Type B pancreatic cell (in vitro differentiated cells): ENCODE measurements around the gene C7orf57. TPM values are rescaled to one million over a fixed set of nuclear protein-coding genes. Genes with fewer than 3 reads are reported as not detected.

ENCODE experiments used
- DNase-seq: peaks from one replicate; pipeline ENCODE4 v3.0.0; 2021; ENCODE audit warnings: mixed read lengths; ENCODE audit not compliant: unreplicated experiment; ENCODE audit errors: extremely low spot score
- H3K27ac Mint-ChIP-seq: 2 replicates; pipeline ENCODE4 v1.8.0; 2021; ENCODE audit warnings: mild to moderate bottlenecking, mixed read lengths
- H3K27me3 Mint-ChIP-seq: 2 replicates; pipeline ENCODE4 v1.8.0; 2021; ENCODE audit warnings: mixed read lengths
- H3K36me3 Mint-ChIP-seq: 2 replicates; pipeline ENCODE4 v1.8.0; 2021; ENCODE audit warnings: mixed read lengths
- H3K4me1 Mint-ChIP-seq: one replicate; pipeline ENCODE4 v1.8.0; 2021; ENCODE audit warnings: mixed read lengths; ENCODE audit not compliant: unreplicated experiment
- H3K4me3 Mint-ChIP-seq: 2 replicates; pipeline ENCODE4 v1.8.0; 2021; ENCODE audit warnings: mild to moderate bottlenecking, mixed read lengths
- H3K9me3 Mint-ChIP-seq: 2 replicates; pipeline ENCODE4 v1.8.0; 2021; ENCODE audit warnings: mixed read lengths
- total RNA-seq: library from RNA; stranded (reverse); gene quantifications from 2 replicates; pipeline ENCODE4 v1.2.1, GENCODE V29; 2021; ENCODE audit warnings: low replicate concordance
- TF ChIP-seq, protein P1 (sequence below): fragments of 200-600 bp; sonication (generic); conservative IDR thresholded peaks from 2 replicates; pipeline ENCODE4 v1.5.0; 2021; ENCODE audit warnings: antibody characterized with exemption, mild to moderate bottlenecking

C7orf57 gene
- total RNA-seq, 1 donor from 2014 or later = 1.5 TPM

DNA sequence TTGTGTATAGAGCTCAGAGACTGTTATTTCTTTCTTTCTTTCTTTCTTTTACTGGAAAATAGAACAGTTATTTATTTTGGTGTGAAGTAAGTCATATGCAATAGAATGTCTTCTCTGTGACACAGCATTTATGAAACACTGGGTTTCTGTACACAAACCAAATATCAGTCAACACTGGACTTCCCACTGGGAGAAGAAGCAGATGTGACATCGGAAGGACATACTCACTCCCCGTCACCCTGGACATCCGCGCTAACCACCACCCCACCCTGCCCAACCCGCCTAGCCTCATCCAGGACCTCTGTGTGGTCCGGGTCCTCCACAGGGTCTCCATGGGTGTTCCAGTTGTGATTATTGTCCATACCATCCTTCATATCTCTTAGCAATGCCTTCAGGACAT lies 28.5 kb upstream of the C7orf57 start:
- Mint-ChIP-seq H3K4me1 (no peaks in the 10 kb centered on the region), H3K4me3 (no peak overlapping the region), H3K9me3 (peaks cover 7% of the 10 kb centered on the region), H3K27ac (no peak overlapping the region), H3K27me3 (no peaks in the 10 kb centered on the region), H3K36me3 (no peaks in the 10 kb centered on the region)
- DNase-seq = no peak
- TF ChIP-seq, protein P1, sequence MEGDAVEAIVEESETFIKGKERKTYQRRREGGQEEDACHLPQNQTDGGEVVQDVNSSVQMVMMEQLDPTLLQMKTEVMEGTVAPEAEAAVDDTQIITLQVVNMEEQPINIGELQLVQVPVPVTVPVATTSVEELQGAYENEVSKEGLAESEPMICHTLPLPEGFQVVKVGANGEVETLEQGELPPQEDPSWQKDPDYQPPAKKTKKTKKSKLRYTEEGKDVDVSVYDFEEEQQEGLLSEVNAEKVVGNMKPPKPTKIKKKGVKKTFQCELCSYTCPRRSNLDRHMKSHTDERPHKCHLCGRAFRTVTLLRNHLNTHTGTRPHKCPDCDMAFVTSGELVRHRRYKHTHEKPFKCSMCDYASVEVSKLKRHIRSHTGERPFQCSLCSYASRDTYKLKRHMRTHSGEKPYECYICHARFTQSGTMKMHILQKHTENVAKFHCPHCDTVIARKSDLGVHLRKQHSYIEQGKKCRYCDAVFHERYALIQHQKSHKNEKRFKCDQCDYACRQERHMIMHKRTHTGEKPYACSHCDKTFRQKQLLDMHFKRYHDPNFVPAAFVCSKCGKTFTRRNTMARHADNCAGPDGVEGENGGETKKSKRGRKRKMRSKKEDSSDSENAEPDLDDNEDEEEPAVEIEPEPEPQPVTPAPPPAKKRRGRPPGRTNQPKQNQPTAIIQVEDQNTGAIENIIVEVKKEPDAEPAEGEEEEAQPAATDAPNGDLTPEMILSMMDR = no peak

DNA sequence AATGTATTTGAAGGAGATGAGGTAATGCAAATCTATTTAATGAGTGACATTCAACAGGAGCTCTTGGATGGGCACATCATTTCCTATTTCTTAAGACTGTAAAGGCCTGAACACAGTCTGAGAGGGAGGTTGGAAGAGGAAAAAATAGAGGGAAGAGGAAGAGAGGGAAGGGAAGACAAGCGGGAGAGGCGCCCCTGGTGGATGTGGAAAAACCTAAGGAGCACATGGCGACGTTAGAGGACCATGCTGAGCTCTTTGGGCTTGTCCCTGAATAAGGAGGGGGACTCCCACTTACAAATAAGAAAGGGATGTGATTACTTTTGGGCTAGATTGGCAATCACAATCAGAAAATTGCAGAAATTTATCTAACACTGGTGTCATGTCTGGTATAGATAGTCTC lies 26.1 kb upstream of the C7orf57 start:
- Mint-ChIP-seq H3K27ac (no peak overlapping the region), H3K27me3 (no peaks in the 10 kb centered on the region)

DNA sequence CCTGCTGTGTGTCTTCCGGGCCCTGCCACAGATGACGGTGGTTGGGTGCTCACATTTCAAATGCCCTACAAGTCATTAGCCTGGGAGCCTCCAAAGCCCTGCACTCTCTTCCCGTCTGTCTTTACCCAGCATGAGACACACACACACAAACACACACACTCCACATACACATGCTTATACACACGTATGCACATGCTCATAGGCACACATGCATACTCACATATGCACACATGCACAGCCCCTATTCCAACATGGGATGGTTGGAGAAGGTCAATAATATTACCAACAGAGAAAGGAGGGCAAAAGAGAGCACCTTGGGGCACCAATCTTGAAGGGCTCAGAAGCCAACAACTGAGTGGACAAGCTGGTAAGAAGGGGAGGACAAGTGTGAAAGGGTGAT lies 25.4 kb upstream of the C7orf57 start:
- H3K27ac Mint-ChIP-seq = no peak overlapping the region
- H3K36me3 Mint-ChIP-seq = no peaks in the 10 kb centered on the region
- DNase-seq = no peak
- no peaks in the 10 kb centered on the region for H3K9me3 Mint-ChIP-seq
- TF ChIP-seq, protein P1 = no peak
- H3K4me3 Mint-ChIP-seq = no peak overlapping the region
- no peaks in the 10 kb centered on the region for H3K4me1 Mint-ChIP-seq
- H3K27me3 Mint-ChIP-seq = no peaks in the 10 kb centered on the region

More for the DNA sequence above, 26.1 kb upstream of the C7orf57 start:
- no peak for DNase-seq
- TF ChIP-seq, protein P1 = no peak
- Mint-ChIP-seq H3K36me3 (no peaks in the 10 kb centered on the region), H3K9me3 (no peaks in the 10 kb centered on the region), H3K4me3 (no peak overlapping the region), H3K4me1 (no peaks in the 10 kb centered on the region)

DNA sequence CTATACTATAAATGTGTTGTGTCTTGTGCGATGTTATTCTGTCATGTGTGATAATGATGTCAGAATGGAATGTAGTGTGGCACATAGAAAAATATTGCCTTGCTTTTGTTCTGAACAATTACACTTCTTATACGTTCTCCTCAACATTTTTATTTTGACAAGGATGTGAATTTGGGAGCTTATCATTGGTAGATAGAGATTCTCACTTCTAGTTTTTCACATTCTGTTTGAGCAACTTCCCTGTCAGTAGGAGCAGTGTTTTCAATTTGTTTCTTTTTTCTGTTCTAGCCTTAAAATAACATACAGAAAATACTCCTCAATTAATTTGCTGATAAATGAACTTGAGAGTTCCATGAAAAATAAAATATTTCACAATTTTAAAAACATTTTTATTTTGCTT lies 24.0 kb upstream of the C7orf57 start:
- TF ChIP-seq, protein P1 = no peak
- Mint-ChIP-seq H3K9me3 (no peaks in the 10 kb centered on the region), H3K27me3 (no peaks in the 10 kb centered on the region), H3K4me1 (no peaks in the 10 kb centered on the region), H3K27ac (no peak overlapping the region), H3K4me3 (no peak overlapping the region), H3K36me3 (no peaks in the 10 kb centered on the region)
- DNase-seq = no peak

DNA sequence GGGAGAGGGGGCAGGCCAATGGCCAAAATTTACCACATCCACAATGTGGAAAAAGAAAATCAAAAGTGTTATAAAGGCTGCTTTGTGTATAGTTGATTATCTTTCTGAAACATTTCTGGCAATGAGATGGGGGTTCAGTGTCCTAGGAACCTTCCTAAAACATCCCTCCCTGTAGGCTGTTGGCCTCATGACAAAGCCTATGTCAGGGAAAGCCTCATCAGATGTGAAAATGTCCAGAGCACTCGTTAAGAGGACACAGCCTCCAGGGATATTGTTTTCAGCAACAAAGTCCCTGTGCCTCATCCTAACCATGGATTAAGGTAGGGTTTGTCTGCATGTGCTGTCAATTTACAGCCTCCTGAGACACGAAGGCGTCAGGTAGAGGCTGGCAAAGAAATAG lies 23.4 kb upstream of the C7orf57 start:
- Mint-ChIP-seq H3K4me1 (no peaks in the 10 kb centered on the region), H3K27ac (no peak overlapping the region), H3K27me3 (no peaks in the 10 kb centered on the region), H3K9me3 (no peaks in the 10 kb centered on the region), H3K4me3 (no peak overlapping the region), H3K36me3 (no peaks in the 10 kb centered on the region)
- TF ChIP-seq, protein P1 = no peak
- DNase-seq = no peak

DNA sequence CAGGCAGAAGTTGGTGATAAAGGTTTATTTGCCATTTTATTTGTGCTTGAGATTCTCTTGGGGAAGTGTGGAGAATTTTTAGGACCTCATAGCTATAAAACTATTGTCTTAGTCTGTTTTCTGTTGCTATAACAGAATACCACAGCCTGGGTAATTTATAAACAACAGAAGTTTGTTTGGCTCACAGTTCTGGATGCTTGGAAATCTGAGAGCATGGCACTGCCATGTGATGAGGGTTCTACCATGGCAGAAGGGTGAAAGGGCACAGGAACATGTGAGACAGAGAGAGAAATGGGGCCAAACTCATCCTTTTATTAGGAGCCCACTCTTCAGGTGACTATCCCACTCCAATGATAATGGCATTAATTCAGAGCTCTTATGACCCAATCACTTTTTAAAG lies 18.7 kb upstream of the C7orf57 start:
- peaks cover 11% of the 10 kb centered on the region for H3K27me3 Mint-ChIP-seq
- TF ChIP-seq, protein P1 = no peak
- H3K4me3 Mint-ChIP-seq = no peak overlapping the region
- H3K27ac Mint-ChIP-seq = no peak overlapping the region
- no peaks in the 10 kb centered on the region for H3K36me3 Mint-ChIP-seq
- H3K9me3 Mint-ChIP-seq = no peaks in the 10 kb centered on the region
- no peaks in the 10 kb centered on the region for H3K4me1 Mint-ChIP-seq
- DNase-seq = no peak
